GM19372 (cell line): ENCODE data around the gene PDGFC.
"Not testable (repeated sequence)": the region's sequence is repeated elsewhere in the genome, so short reads cannot be mapped to it uniquely, and the experiment has no call there.

Source experiments
- ATAC-seq: cut with Tn5 transposase; IDR thresholded peaks from one replicate; pipeline ENCODE4 v1.9.1; 2021; ENCODE audit warnings: mild to moderate bottlenecking, low read depth, moderate library complexity; ENCODE audit not compliant: unreplicated experiment

The PDGFC gene

DNA sequence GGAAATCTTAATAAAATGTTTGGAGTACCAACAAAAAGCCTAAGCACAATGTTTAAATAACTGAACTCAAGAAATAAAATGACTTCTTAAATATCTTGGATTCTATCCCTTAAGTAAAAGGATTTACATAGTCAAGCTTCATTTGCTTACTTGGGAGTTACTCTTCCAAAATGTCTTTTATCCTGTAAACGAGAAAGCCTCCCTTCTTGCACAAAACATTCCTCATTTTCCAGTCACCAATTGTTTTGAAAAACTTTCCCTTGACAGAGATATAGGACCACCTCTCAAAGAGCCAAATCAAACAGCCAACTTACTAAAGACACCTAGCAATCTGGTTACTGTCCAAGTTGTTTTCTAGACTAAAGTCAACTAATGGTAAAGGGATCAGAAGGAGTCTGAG is 18.6 kb downstream of the PDGFC start:
- no peak for ATAC-seq

DNA sequence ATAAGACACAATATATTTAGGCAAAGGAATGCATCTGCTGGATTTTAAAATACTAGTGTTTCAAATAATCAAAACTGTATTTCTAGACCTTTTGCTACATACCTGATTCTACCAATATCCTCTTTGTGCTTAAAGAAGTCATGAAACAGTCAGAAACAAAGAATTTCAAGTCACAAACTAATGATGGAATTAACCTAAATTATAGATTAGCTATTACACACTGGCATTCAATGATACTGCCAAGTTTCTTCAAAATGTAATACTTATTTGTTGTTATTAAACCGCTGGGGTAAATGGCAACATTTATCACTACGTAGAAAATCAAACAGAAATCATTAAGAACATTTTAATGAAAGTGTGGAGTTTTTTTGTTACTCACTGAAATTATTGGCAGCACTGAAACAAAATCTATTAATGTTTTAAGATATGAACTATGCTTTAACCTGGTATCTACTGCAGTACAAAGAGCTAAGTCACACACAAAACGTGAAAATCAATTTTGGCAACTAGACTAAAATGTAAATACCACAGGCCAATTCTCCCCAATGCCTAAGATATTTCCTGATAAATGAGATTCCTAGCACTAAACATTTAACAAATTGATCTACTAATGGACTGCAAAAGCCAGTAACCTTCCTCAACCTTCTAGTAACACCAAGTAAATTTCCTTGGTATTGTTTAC is 19.4 kb downstream of the PDGFC start:
- no peak for ATAC-seq

DNA sequence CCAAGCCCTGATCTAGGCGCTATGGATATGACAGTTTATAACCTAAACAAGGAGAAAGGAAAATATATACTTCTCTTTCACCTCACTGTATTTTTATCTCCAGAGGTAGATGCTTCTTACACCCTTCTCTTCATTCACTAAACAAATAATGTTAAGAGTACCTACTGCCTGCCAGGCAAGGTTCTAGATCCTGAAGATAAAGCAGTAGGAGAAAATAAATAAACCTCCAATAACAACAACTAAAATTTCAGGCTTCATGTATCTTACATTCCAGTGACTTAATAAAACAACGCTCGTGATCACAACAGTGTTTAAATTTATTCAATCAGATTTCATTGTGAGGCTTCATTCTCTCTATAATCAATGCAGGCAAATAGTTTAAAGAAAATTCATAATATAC is 20.7 kb downstream of the PDGFC start:
- no peak for ATAC-seq

DNA sequence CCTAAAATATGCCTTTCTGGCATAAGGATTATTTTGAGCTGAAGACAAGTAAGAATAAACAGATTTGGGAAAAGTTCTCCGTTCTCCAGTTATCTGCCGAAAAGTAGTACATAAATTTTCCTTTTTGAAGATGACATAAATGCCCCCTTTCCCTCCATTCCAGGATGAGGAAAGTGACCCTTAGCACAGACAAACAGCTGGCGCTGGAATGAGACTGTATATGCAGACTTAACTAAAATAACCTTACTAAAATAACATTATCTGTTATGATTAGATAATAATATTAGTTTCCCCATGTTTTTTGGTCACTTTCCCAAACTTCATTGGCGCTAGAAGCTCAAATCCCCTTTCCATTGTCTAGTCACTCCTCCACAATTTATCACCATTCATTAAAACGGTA is 21.5 kb downstream of the PDGFC start:
- ATAC-seq: no peak

DNA sequence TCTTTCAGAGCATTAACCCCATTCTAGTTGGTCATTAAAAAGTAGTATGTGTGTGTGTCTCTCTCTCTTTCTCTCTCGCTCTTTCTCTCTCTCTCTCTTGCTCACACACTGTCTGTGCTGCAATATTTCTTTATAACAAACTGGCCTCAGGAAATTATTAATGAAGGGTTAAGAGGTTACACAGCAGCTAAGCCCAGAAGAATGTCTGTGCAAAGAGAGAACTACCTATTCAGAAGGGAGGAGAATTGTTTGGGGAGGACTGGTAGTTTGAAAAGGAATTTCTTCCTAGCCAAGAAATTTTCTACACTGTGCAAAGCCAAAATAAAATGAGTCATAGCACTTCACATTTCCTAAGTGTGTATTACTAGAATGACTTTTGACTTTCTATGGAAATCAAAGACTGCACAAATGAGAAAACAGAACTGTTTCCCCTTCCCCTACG is 22.2 kb downstream of the PDGFC start:
- ATAC-seq: no peak

DNA sequence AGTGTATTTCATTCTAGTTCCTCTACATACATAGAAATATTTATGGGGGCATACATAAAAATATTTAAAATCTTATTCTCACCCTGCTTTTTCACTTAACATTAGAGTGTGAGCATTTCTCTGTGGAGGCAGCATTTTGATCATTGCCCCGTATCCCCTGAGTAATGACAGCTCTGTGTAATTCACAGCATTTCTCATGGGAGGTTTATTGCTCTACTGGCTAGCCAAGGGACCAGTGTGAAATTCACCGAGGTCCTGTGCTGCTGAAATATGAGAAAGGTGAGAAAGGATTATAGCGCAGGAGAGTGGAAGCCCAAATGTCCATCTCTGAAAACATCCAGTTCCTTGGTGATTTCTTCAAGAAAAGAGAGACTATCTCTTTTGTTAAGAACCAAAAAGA is 22.9 kb downstream of the PDGFC start:
- ATAC-seq: no peak

DNA sequence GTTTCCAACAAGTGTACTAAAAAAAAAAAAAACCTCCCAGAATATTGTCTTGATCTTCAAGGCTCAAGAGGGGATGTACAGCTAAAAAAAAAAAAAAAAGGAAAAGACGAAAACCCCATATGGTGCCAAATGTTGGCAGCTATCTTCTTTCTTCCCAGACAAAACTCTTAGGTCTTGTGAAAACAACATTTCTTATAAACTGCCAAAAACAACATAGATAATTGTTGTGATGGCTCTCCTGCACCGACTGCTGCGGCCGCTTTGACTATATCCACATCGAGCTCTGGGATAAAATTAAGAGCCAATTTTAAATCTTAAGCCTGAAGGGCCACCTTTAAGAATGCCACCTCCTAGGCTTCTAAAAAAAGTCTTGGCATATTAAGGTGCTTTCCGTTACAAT is 23.5 kb downstream of the PDGFC start:
- ATAC-seq: no peak

DNA sequence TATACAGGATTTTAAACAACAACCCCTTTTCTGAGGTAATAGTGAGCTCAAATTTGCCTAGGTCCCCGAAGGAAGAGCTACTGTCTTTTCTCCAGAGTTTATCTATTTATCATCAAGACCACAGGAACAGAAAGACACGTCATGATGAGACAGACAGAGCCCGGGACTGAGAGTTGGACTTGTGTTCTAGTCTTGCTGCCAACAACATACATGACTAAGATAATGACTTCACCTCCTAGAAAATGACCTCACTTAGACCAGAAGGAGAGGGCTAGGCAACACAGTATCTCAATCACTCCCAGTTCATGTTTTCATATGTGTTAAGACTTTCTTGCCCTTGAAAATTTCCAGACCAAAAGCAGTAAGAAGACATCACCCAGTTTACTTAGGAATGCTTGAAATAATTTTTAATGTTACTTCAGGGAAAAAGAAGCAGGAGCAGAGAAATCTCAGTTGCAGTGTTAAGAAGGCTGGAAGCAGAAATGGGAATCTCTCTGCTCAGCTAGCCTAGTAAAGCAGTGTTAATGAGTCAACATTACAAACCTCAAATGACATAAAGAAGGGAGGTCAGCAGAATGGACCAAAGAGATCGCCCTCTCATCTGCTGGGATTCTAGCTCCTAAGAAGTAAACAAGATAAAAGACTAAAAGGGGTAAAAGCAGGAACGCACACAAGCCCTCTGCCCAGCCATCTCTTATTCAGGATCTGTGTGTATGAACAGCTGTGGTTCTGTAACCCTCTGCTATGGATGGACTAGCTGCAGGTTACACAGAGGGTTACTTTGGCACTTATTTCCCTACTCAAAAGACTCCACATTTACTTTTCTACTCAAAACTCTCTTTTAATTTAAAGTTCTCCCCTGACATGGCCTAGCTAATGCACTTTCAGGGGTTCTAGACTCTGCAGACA is 24.8 kb downstream of the PDGFC start:
- no peak for ATAC-seq

DNA sequence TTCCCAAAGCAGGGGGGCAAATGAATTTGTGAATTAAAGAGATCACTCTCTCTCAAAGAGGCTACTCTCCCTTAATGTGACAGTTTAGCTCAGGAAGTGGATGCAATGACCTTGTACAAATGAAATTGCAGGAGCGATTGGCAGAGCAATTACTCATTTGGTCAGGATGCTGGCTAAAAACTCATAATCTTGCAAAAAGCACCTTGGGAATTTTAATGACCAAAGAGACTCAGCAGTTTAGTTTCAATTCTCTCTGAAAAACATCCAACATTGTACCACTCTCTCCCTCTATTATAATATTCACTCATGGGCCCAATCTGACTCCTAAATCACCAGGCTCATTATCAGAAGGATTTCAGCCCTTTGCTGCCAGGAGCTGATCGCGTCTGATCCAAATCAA is 26.1 kb downstream of the PDGFC start:
- no peak for ATAC-seq

DNA sequence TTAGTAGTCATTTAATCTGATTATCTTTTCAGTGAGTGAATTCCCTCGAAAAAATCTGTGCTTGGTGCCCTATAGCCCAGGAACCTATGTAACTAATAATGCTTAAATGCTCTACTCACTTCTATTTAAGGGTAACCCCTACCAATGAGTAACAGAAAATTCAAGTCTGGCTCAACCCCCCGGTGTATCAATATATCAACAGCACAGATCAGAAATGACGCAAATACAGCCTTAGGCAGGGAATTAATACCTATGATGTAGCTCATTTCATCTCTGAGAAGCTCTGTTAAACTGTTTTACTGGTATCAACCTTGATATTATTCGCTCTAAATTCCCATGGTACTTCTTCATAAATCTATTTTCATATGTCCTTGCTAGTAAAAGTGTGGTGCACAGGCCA is 28.6 kb downstream of the PDGFC start:
- no peak for ATAC-seq

DNA sequence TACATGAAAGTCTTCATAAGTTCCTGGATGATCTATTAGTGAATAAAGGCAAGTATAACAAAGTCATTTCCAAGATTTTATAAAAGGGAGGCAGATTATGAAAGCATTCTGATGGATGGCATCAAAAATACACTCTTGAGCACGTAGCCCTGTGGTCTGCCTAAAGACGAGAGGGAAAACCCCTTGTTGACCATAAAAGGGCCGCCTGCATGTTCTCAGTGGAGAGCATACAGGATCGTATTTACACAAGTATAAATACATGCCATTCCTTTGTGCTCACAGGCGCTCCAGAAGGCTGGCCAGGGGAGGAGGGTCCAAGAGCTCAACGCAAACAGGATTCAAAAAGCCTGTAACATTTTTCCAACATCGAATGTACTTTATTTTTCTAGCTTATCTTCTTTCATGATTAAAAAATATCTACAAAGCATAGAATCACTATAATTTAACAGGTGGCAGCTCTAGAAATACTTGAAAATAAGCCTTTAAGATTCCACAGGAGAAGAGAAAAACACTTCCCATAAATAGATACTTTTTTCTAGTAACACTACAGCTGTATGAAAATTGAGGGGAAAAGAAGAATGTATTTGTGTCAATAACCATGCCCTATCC is 29.6 kb downstream of the PDGFC start:
- ATAC-seq: no peak

DNA sequence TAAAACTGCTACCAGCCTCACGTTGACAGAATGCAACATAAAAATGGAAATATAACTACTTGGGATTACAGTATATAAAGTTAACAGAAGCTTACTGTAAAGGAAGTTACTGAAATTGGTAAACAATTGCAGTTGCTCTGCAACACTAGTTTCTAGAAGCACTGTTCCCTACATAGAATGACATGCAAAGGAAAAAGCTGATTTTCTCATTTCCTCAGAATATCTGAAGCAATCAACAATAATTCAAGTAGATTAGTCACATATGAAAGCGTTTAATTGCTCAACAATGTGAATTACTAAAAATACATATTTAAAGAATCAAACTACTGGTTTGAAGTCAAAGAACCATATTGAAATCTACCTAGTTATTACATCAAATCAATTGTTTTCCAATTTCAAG is 31.8 kb downstream of the PDGFC start:
- no peak for ATAC-seq

DNA sequence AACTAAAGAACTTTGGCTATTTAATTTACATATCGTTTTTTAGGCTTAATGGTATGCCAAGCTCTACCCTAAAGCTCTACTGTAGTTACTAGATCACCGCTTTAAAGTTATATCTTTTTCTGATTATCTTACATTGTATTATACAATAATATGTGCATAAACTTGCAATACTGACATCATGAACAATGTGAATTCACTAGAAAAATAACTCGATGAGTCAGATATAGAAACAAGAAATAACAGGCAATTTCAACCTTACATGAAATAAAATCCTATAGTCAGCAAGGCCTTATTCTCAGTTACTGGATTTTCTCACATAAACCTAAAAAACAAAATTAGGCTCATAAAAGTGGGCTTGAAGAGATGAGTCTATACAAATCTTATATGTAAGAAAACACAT is 32.5 kb downstream of the PDGFC start:
- ATAC-seq: no peak

DNA sequence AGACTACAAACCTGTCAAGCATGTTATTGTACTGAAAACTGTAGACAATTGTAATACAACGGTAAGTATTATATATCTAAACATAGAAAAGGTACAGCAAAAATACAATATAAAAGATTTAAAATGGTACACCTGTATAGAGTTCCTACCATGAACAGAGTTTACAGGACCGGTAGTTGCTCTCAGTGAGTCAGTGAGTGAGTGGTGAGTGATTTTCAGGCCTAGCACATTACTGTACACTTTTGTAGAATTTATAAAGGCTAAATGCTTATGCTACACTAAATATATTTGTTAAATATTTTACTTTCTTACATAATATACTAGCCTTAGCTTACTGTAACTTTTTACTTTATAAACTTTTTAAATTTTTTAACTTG is 37.4 kb downstream of the PDGFC start:
- ATAC-seq: no peak

DNA sequence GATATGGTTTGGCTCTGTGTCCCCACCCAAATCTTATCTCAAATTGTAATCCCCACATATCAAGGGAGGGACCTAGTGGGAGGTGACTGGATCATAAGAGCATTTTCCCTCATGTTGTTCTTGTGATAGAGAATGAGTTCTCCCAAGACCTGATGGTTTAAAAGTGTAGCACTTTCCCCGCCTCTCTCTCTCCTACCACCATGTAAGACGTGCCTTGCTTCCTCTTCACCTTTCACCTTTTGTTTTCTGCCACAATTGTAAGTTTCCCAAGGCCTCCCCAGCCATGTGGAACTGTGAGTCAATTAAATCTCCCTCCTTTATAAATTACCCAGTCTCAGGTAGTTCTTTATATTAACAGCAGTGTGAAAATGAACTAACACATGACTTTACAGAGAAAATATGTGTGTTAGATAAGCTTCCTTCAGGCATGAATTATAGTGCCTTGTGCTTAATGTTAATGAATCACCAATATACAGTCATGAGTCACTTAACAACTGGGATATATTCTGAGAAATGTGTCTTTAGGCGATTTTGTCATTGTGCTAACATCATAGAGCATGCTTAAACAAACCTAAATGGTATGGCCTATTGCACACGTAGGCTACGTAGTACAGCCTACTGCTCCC is 37.9 kb downstream of the PDGFC start:
- ATAC-seq: no peak

DNA sequence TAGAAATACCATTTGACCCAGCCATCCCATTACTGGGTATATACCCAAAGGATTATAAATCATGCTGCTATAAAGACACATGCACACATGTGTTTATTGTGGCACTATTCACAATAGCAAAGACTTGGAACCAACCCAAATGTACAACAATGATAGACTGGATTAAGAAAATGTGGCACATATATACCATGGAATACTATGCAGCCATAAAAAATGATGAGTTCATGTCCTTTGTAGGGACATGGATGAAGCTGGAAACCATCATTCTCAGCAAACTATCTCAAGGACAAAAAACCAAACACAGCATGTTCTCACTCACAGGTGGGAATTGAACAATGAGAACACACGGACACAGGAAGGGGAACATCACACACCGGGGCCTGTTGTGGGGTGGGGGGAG is 39.2 kb downstream of the PDGFC start:
- not testable (repeated sequence) for ATAC-seq

DNA sequence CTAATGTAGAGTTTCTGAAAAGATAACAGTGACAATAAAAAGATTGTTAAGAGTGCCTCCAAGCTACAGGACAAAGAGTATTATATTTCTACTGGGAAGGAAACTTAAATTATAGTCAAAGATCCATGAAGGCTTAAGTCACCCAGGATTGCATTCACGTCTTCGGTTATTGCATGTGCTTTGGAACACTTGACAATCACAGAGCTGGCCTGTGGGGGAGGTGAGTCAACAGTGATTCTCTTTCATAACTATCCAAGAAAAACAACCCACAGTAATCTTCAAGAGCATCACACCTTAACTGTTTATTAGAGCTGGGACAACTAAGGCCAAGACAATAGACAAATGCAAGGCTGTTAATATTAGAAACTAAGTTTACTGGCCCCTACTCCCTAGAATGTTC is 40.3 kb downstream of the PDGFC start:
- no peak for ATAC-seq

DNA sequence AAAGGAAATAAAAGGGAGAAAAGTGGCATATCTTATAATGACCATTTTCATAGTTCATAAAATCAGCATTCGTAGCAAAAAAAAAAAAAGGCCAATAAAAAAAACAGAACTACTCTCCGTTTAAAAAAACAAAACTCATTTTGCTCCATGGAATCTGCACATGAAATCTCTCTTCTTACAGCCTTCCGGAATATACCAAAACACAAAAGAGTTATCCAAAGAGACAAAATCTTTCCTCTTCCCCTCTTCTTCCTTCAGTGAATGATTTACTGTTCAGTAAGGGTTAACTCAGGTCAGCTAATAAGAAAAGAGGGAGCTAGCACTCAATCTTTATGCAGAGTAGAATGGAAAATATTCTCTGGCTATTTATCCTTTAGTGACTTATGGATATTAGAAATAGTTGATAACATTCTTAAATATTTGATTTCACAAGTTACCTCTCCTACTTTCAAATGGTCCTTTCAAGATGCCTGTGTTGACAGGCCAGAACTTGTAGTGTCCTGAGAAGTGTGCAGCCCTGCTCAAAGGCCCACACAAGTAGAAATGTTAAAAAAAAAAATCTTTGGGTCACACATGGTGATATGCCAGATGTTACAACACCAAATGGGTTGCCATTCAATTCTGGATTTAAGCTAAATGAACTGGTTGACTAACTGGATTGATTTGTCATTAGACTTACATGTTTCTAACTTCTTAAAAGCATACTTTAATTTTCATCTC is 42.1 kb downstream of the PDGFC start:
- no peak for ATAC-seq

DNA sequence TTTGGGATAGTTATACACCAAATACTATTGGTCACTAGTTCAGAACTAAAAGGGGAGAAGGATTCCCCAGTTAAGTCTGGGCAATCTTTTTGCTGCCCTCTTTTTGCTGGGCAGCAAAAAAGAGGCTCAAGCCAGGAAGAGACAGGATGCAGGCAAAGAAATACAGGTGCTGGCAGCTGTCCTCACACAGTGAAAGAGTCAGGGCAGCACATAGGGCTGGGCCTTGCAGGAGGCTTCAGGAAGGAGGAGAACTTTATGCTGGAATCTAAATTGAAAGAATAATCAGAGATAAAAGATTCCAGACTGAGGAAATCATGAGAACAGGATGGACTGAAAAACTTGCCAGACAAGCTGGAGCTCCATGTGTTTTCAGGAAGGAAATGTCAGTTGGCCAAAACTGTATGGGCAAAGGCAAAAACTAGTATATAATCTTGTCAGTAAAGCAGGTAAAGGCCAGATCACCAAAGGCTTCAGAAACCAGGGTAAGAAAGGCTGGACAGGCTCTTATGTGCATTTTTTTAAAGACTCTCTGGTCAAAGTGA is 46.8 kb downstream of the PDGFC start:
- ATAC-seq: no peak

DNA sequence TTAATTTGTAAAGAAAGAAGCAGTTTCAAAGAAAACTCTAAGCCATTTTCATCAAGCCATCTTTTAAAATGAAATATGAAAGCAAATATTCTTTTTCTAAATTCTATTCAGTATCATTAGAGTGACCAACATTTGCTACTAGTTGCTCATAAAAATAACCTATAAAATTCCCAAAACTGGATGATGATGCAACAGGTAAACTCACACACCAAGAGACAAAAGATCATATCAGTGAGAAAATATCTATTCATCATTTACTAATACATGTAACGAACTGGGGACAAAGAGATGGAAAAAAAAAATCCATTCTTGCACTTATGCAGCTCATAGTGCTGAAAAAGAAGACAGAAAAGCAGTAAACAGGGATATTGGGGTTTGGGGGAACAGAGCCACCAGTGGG is 48.1 kb downstream of the PDGFC start:
- ATAC-seq: no peak
